Raji (cell line): Measurements from ENCODE around the gene TMEM235.

Experiments
- POLR2A ChIP-seq: IDR thresholded peaks from 2 replicates; pipeline ENCODE4 v1.6.1; 2011; ENCODE audit warnings: low read depth, low read length, control low read depth; ENCODE audit not compliant: insufficient read depth

Gene TMEM235

GRCh38 chr17:78230252-78230962 is 1.0 kb upstream of the TMEM235 start:
- no peak for TF ChIP-seq POLR2A

GRCh38 chr17:78231991-78232858 is 794 bp downstream of the TMEM235 start:
- TF ChIP-seq POLR2A, result no peak

- TF ChIP-seq POLR2A, result no peak
Measured at GRCh38 chr17:78232859-78233173, 1.4 kb downstream of the TMEM235 start.

GRCh38 chr17:78233678-78234077 is 2.2 kb downstream of the TMEM235 start:
- no peak for TF ChIP-seq POLR2A

- TF ChIP-seq POLR2A, result no peak
Measured at GRCh38 chr17:78234261-78234865, 2.9 kb downstream of the TMEM235 start.

- TF ChIP-seq POLR2A, result no peak
Measured at GRCh38 chr17:78235885-78236284, 4.5 kb downstream of the TMEM235 start.

- no peak for TF ChIP-seq POLR2A
Measured at GRCh38 chr17:78236362-78237127, 5.1 kb downstream of the TMEM235 start.

- no peak for TF ChIP-seq POLR2A
Measured at GRCh38 chr17:78237401-78238012, 6.1 kb downstream of the TMEM235 start.

- no peak for TF ChIP-seq POLR2A
Measured at GRCh38 chr17:78238823-78239488, 7.5 kb downstream of the TMEM235 start.

- peak; percentile 53 for TF ChIP-seq POLR2A
Measured at GRCh38 chr17:78239489-78239931, 8.1 kb downstream of the TMEM235 start.

- no peak for TF ChIP-seq POLR2A
Measured at GRCh38 chr17:78240012-78240655, 8.7 kb downstream of the TMEM235 start.

GRCh38 chr17:78240839-78241238 is 9.4 kb downstream of the TMEM235 start:
- TF ChIP-seq POLR2A, result no peak

- peak; percentile 57 for TF ChIP-seq POLR2A
Measured at GRCh38 chr17:78241277-78242023, 10.0 kb downstream of the TMEM235 start.
